B cell (primary cell): ENCODE data around the gene MKRN2OS.

Source experiments
- EZH2 ChIP-seq: IDR thresholded peaks from 2 replicates; pipeline ENCODE4 v1.6.1; 2012; ENCODE audit warnings: borderline replicate concordance, low read depth, mild to moderate bottlenecking, moderate library complexity, low read length; ENCODE audit not compliant: insufficient read depth, poor library complexity, severe bottlenecking
- TF ChIP-seq, protein P1 (sequence below): fragments of 200-600 bp; IDR thresholded peaks from one replicate; pipeline ENCODE4 v1.8.0; 2022; ENCODE audit warnings: antibody characterized with exemption, mild to moderate bottlenecking

DNA sequence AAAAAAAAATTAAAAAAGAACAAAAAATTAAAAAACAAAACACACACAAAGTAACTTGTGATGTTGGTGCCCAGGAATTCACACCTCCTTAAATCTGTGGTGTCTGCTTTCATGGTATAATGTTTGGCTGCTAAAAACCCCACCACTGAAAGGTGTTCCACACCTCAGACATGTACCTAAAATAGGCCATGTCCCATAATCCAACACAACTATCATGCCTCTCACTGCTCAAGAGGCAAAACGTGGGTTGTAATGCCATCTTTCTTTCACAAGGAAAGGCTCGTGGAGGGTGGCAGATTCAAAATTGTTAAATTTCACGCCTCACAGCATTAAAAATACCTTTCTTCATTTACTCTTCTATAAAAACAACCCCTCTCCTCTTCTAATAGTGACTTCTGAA lies 41.1 kb upstream of the MKRN2OS start:
- TF ChIP-seq, protein P1, sequence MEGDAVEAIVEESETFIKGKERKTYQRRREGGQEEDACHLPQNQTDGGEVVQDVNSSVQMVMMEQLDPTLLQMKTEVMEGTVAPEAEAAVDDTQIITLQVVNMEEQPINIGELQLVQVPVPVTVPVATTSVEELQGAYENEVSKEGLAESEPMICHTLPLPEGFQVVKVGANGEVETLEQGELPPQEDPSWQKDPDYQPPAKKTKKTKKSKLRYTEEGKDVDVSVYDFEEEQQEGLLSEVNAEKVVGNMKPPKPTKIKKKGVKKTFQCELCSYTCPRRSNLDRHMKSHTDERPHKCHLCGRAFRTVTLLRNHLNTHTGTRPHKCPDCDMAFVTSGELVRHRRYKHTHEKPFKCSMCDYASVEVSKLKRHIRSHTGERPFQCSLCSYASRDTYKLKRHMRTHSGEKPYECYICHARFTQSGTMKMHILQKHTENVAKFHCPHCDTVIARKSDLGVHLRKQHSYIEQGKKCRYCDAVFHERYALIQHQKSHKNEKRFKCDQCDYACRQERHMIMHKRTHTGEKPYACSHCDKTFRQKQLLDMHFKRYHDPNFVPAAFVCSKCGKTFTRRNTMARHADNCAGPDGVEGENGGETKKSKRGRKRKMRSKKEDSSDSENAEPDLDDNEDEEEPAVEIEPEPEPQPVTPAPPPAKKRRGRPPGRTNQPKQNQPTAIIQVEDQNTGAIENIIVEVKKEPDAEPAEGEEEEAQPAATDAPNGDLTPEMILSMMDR, result no peak
- no peak for TF ChIP-seq EZH2
